Colonic mucosa (tissue), 4 donors: ENCODE results near the gene LAMTOR4. TPM values are rescaled to one million over a fixed set of nuclear protein-coding genes. Genes with fewer than 3 reads are reported as not detected.

Experiments
- DNase-seq: peaks from one replicate; pipeline ENCODE4 v3.0.0-alpha.2; 2020
- H3K27ac ChIP-seq: fragments of 200-600 bp; one replicate; pipeline ENCODE4 v1.8.0; 2021
- H3K27me3 ChIP-seq: fragments of 200-600 bp; one replicate; pipeline ENCODE4 v1.8.0; 2021
- H3K36me3 ChIP-seq: fragments of 200-600 bp; one replicate; pipeline ENCODE4 v1.8.0; 2021
- H3K4me1 ChIP-seq: fragments of 200-600 bp; one replicate; pipeline ENCODE4 v1.8.0; 2021; ENCODE audit warnings: mild to moderate bottlenecking
- H3K4me3 ChIP-seq: fragments of 200-600 bp; one replicate; pipeline ENCODE4 v1.8.0; 2021
- H3K9ac ChIP-seq, 2 donors: one replicate each; pipeline ENCODE4 v1.7.0; 2013; ENCODE audit warnings: control low read depth in 2 of 2, low read depth in 2 of 2, low read length in 2 of 2
- H3K9me3 ChIP-seq: fragments of 200-600 bp; one replicate; pipeline ENCODE4 v1.8.0; 2021
- CTCF ChIP-seq: fragments of 200-600 bp; IDR thresholded peaks from one replicate; pipeline ENCODE4 v1.8.0; 2022; ENCODE audit warnings: antibody characterized with exemption, mild to moderate bottlenecking
- intact Hi-C: fragments of 100-400 bp; cut with DNase I; formaldehyde crosslinking; loops from one replicate; pipeline ENCODE4 v1.14.1; 2022
- total RNA-seq, 2 donors: library from RNA; stranded (reverse); fragmentation: NEBNext Ultra II Directional in 1 of 2; extraction: Animal tissue kit (Norgen Biotek cat#: 25700) in 1 of 2; gene quantifications; one replicate each; pipeline ENCODE4 v1.2.1, GENCODE V29; 2021
- donor health status: healthy.
- donor health status: DM: no; HTN: no; CAD: no.
- donor health status: DM: no; HTN: no; CAD: no.

LAMTOR4 gene
- total RNA-seq, 2 donors from 2014 or later, result 230 to 268 TPM

GRCh38 chr7:100152404-100152803 is 3.7 kb downstream of the LAMTOR4 start:
- H3K9me3 ChIP-seq, result no peaks in the 10 kb centered on the region
- intact Hi-C loops, result no loop called here
- TF ChIP-seq CTCF, result no peak
- no peak overlapping the region for H3K9ac ChIP-seq
- H3K27me3 ChIP-seq, result no peaks in the 10 kb centered on the region
- no peaks in the 10 kb centered on the region for H3K36me3 ChIP-seq
- H3K4me3 ChIP-seq, result no peak overlapping the region
- no peak for DNase-seq
- peak overlapping the region; percentile 75 for H3K27ac ChIP-seq
- H3K4me1 ChIP-seq, result peaks cover 34% of the 10 kb centered on the region

GRCh38 chr7:100152937-100153666 is 4.4 kb downstream of the LAMTOR4 start:
- peak overlapping the region; percentile 75 for H3K27ac ChIP-seq
- peaks cover 37% of the 10 kb centered on the region for H3K4me1 ChIP-seq
- intact Hi-C loops, result no loop called here
- H3K9me3 ChIP-seq, result no peaks in the 10 kb centered on the region
- H3K27me3 ChIP-seq, result no peaks in the 10 kb centered on the region
- no peak for DNase-seq
- H3K4me3 ChIP-seq, result no peak overlapping the region
- no peaks in the 10 kb centered on the region for H3K36me3 ChIP-seq
- peak overlapping the region in 1 of 2 donors; percentile 35 for H3K9ac ChIP-seq
- no peak for TF ChIP-seq CTCF

- H3K4me3 ChIP-seq, result no peak overlapping the region
- H3K4me1 ChIP-seq, result peaks cover 37% of the 10 kb centered on the region
- TF ChIP-seq CTCF, result no peak
- H3K9me3 ChIP-seq, result no peaks in the 10 kb centered on the region
- H3K27me3 ChIP-seq, result no peaks in the 10 kb centered on the region
- H3K9ac ChIP-seq, result peak overlapping the region; percentile 35 to 46
- intact Hi-C loops, result no loop called here
- no peaks in the 10 kb centered on the region for H3K36me3 ChIP-seq
- DNase-seq, result peak; percentile 88
- peak overlapping the region; percentile 75 for H3K27ac ChIP-seq
These were observed 5.2 kb downstream of the LAMTOR4 start for GRCh38 chr7:100153708-100154535.

- intact Hi-C loops, result no loop called here
- H3K4me3 ChIP-seq, result no peak overlapping the region
- peak overlapping the region; percentile 75 for H3K27ac ChIP-seq
- H3K4me1 ChIP-seq, result peaks cover 37% of the 10 kb centered on the region
- H3K36me3 ChIP-seq, result no peaks in the 10 kb centered on the region
- H3K9me3 ChIP-seq, result no peaks in the 10 kb centered on the region
- no peak for TF ChIP-seq CTCF
- no peaks in the 10 kb centered on the region for H3K27me3 ChIP-seq
- peak overlapping the region; percentile 35 to 37 for H3K9ac ChIP-seq
- DNase-seq, result peak; percentile 79
These were observed 6.2 kb downstream of the LAMTOR4 start for GRCh38 chr7:100154651-100155491.
